Right hindlimb (tissue), 1 donor: ENCODE results near the gene HIRIP3.
A peak's percentile ranks its signal among the peaks of the same experiment; 100 is the strongest.
"Not testable (repeated sequence)": the region's sequence is repeated elsewhere in the genome, so short reads cannot be mapped to it uniquely, and the experiment has no call there.

Experiments used
- DNase-seq: peaks from one replicate; pipeline ENCODE4 v3.0.0-alpha.2; 2018

The HIRIP3 gene

DNA sequence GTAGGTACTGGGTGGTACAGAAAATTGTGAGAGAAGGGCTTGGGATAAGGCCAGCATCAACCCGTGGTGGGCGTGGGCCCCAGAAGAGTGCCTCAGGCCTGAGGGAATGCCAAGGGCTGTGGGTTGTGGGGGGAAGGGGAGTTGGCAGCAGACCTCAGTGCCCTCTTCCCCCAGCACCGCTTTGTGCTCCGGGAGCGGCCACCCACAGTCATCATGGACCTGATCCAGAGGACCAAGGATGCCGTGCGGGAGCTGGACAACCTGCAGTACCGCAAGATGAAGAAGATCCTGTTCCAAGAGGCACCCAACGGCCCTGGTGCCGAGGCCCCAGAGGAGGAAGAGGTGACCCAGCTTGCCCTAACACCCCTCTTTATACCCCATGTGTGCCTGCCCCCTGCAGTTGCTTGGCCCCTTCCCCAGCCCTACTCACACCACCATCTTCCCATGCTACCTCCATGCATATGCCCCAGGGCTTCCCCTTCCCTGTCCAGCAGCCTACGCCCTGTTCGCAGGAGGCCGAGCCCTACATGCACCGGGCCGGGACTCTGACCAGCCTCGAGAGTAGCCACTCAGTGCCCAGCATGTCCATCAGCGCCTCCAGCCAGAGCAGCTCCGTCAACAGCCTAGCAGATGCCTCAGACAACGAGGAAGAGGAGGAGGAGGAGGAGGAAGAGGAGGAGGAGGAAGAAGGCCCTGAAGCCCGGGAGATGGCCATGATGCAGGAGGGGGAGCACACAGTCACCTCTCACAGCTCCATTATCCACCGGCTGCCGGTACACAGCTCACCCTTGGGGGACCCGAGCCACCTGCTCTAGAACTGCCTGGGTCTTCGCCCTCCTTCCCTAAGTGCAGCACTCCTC is 12.6 kb downstream of the HIRIP3 start:
- DNase-seq: no peak

DNA sequence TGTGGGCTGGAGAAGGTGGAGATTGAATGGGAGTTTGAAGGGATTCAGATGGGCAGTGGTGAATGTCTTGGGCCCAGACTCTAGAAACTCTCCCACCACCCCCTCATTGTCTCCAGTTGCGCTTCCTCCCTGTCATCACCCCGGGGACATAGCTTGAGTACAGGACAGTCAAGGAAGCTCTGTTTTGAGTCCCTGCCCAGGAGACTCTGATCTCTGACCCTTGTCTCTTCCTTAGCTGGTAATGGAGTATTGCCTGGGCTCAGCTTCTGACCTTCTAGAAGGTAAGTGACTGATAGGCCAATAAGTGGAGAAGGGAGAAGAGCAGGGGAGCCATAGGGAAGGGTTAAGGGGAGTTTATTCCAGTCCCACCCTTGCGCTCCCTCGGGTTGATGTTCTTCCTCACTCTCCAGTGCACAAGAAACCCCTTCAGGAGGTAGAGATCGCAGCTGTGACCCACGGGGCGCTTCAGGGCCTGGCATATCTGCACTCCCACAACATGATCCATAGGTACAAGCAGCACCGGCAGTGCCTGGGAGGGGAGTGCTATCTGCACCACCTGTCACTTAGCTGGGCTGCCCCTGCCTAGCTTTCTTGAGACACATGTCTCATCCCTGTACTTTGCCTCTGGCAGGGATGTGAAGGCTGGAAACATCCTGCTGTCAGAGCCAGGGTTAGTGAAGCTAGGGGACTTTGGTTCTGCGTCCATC is 16.7 kb downstream of the HIRIP3 start:
- no peak for DNase-seq

DNA sequence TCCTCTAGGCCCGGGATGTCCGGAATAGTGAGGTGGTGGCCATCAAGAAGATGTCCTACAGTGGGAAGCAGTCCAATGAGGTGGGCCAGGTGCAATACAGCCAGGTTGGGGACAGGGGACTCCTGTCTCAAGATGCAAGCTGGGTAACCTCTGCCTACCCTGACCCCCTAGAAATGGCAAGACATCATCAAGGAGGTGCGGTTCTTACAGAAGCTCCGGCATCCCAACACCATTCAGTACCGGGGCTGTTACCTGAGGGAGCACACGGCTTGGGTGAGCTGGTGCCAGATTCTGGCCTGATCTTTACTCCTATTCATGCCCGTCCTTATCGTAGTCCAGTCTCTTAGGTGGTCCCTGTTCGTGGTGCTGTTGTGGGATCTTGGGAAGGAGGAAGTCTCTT is 17.3 kb downstream of the HIRIP3 start:
- no peak for DNase-seq

DNA sequence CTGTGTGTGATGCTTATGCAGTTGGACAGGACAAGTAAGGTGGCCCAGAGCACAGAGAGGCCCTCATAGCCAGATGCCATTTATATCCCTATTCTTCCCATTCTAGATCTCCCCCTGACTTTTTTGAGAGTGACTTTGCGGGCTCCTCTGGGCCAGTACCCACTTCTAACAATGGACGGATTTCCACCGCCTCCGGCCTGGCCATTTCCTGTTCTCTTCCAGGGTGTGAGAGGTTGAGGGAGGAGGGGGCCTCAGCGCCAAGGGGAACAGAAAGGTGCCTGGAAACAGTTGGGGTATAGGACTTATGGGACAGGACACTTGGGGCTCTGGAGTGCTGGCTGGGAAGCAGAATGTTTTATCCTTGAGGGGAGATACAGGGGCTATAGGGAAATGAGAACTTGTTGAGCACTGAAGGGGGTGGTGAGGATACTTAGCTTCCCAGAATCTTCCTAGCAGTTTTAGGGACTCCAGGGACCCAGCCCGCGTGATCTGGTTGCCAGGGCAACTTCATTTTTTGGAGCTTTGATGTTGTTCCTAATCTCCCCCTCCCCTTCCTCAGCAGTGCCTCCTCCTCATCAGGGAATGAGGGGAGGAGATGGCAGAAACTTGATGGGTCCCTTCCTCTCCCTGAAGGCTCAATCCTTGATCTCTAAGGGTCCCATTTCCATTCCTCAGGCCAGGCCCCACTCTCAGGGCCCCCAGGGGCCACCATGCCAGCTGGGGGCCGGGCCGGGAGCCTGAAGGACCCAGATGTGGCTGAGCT is 18.2 kb downstream of the HIRIP3 start:
- DNase-seq: no peak

DNA sequence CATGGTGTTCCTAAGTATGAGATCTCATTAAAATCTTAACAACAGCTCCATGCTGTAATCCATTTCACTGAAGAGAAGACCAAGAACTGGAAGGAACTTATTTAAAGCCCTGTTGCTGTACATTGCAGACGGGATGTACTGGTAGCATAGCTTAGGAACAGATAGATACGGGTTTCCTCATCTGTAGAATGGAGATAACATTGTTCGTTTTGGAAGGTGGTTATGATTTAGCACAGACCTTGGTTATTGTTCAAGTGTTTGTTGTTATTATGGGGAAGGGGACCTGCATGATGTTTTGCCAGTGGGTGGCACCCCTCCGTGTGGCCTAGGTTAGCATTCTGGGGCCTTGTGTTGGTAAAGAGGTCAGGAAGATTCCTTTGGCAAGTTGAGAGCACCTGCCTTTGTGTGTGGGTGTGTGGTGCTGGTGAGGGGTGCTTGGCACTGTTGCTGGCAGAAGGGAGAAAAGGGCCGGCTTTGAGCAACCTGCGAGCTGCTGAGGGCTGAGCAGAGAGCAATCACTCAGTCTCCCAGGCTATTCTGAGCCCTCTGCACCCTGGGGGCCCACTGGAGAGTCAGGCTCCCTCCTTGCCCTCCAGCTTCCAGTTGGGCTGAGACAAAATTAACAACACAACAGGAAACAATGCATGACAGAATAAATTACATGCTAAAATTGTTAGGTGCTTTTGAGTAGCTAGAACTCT is 19.5 kb downstream of the HIRIP3 start:
- DNase-seq: no peak

DNA sequence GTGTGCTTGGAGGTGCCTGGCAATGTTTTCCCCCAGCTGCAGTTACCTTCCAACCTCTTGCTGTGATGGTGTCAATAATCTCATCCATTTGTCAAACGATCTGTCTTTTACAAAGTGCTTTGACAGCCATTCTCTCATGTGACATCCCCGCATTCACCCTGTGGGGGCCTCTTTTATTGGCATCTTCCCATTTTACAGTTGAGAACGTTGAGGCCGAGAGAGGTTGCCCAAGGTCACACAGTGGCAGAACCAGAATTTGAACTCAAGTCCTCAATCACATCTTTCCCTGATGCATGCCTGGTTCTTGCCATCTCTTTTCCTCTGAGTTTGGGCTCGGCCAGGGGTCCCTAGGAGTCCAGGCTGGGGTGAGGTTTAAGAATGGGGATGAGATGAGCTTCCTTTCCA is 20.3 kb downstream of the HIRIP3 start:
- DNase-seq: no peak

DNA sequence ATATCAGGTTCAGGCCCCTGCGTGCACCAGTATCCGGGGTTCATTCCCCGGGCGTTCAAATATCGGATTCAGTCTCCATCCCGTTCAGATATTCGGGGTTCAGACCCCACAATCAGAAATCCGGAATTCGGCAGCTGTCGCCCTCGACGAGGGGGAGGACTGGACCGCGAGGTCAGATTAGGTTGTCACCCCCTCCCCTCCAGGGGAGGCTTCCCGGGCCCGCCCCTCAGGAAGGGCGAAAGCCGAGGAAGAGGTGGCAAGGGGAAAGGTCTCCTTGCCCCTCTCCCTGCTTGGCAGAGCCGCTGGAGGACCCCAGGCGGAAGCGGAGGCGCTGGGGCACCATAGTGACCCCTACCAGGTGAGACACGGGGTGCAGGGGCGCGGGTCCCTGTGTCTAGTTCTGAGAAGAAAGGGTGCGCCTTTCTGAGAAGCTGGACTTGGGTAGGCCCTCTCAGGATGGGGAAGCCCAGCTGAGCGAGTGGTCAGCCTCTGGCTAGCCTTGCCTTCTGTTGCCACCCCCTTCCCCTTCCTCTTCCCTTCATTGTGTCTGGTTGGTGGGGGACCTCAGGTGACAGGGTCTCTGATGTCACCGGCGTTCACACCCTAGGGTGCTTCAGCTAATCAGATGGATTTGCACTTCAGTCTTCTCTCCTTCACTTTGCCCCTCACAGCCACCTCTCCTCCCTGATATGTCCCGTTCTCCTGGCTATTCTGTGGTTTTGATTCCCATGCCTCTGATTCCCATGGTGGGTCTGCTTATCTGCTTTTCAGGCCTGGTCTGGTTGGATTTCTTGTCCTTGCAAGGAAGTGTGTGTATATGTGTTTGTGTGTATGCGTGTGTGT is 20.9 kb downstream of the HIRIP3 start:
- DNase-seq: no peak

DNA sequence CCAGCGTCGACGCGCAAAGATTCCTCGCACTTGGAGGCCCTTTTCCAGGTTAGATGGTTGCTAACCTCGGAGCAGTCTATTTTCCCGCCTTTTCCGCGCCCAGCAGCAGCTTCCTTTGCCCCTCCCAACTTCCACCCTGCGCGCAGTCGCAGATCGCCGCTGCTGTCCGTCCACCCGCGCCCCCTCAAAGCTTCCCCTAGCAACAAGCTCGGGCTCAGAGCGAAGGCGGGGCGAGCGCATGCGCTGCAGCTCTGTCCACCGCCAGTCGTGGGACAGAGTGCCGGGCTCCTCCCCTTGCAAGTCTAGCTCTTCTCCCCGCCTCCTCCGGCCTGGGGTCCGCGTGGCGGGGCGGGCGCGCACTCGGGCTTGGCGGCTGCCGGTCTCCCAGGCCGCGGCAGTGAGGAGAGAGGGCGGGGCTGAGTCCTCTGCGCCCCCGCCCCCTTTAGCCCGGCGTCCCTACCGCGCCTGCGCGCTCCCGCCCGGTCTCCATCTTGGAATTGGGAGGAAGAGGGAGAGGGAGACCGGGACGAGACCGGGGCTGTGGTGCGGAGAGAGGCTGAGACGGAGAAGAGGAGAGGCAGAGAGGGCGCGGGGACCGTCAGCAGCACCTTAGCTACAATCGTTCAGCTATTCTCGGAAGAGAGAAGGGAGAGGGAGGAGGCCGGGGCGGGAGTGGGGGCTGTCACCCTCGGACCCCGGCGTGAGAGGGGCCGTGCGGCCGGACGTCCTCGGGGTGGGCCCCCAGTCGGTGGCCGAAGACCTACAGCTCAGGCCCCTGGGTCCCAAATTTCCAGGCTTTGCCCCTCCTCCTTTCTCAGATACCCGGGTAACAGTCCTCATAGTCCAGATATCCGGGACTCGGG is 21.8 kb downstream of the HIRIP3 start, which contains the start of gene TAOK2:
Gene TAOK2 (plus strand): TSS at position 485 of the 863 bp plus-strand sequence. CDS start 3,905 bp downstream, outside the sequence.
- DNase-seq: peak; percentile 100

DNA sequence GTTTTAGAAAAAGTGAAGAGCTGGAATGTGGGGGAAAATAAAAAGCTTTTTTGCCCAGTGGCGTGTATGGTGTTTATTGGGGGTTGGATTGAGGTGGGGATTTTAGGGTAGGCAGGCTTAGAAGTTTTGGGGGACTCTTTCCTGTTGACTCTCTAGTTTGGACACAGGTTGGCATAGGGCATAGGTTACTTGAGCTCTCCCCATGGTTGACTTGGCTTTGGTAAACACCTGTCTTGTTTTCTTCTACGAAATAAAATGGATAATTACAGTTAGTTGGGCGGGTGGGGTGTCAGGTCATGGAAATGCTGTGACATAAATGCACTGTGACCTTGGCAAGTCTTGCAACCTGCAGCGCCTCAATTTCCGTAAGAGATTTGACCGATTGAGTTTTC is 22.4 kb downstream of the HIRIP3 start:
- DNase-seq: no peak

DNA sequence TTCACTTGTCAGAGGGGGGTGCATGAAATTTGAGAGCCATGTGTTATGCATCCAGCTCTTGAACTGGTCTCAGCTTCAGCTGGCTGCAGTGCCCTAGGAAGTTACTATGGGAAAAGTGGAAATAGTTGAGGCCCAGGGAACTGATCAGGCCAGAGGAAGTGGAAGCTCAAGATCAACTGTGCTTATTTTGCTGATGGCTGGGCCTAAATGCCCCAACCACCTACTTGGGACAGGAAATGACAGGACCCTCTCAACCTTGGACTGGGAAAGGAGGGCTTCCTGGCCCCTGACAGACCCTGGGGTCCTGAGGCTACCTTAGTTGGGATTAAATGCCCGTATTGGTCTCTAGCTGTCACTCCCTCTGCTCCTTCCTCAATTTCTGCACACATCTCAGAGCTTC is 22.9 kb downstream of the HIRIP3 start:
- no peak for DNase-seq

DNA sequence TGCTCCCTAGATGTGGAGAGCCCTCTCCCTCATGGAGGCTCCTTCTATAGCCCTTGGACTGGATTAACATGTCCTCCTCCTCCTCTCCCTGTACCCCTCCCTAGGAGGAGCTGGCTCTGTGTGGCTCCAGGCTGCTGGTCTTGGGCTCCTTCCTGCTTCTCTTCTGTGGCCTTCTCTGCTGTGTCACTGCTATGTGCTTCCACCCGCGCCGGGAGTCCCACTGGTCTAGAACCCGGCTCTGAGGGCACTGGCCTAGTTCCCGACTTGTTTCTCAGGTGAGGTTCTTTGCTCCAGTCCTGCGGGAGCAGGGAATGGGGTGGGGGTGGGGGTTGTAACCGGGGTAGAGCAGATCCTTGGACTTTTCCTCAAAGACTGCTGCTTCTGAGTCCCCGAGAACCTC is 24.1 kb downstream of the HIRIP3 start:
- no peak for DNase-seq

DNA sequence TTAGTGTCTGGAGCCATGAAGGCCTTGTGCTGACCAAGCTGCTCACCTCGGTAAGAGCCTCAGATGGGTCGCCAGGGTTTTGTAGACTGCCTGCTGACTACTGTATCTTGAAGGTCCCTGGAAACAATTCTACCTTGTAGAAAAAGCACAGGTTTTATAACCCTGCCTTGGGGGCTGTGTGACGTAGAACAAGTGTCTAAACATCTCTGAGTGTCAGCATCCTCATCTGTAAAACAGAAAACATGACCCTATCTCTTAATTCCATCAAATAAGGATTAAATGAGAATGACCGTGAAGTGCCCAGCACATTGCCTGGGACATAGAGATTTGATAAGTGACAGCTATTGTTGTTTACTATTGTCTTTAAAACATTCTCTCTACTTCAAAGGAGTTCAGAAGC is 27.2 kb downstream of the HIRIP3 start:
- DNase-seq: no peak

DNA sequence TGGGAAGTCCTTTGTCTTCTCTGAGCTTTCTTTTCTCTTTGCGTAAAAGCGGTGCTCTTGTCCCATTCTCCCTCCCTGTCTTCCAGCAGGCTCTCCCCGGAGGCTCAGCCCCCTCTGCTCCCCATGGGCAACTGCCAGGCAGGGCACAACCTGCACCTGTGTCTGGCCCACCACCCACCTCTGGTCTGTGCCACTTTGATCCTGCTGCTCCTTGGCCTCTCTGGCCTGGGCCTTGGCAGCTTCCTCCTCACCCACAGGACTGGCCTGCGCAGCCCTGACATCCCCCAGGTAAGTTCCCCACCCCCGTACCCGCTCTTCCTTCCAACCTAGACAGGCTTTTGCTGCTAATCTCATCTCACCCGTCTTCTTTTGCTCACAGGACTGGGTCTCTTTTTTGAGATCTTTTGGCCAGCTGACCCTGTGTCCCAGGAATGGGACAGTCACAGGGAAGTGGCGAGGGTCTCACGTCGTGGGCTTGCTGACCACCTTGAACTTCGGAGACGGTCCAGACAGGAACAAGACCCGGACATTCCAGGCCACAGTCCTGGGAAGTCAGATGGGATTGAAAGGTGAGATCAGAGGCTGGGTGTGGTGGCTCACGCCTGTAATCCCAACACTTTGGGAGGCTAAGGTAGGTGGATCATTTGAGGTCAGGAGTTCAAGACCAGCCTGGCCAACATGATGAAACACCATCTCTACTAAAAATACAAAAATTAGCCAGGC is 32.2 kb downstream of the HIRIP3 start:
- DNase-seq: no peak

DNA sequence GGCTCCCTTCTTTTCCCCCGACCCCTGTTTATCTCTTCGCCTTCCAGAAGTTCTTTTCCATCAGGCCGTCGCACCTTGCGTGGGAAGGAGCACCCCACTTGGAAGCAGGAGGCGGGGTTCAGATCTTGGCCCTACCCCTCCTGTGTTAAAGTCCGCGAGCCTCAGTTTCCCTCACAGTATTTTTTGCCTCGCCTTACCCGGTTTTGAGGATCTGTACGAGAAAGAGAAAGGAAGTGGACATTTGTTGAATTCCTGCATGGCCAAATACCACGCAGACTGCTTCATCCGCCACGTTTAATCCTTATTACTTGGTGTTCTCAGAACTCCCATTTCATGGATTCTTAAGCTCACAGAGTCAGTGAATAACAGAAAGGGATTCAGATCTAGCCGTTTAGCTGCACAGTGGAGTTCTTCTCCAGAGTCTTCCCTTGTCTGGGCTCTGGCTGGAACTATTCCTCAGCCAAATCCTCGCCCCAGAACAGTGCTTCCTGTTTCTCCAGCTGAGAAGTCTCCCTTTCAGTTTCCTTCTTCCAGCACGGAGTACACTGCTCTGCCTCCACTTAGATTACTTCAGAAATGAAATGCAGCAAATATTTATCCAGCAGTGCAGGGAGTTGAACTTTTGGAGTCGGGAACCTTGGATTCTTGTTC is 32.9 kb downstream of the HIRIP3 start:
- DNase-seq: peak; percentile 51

DNA sequence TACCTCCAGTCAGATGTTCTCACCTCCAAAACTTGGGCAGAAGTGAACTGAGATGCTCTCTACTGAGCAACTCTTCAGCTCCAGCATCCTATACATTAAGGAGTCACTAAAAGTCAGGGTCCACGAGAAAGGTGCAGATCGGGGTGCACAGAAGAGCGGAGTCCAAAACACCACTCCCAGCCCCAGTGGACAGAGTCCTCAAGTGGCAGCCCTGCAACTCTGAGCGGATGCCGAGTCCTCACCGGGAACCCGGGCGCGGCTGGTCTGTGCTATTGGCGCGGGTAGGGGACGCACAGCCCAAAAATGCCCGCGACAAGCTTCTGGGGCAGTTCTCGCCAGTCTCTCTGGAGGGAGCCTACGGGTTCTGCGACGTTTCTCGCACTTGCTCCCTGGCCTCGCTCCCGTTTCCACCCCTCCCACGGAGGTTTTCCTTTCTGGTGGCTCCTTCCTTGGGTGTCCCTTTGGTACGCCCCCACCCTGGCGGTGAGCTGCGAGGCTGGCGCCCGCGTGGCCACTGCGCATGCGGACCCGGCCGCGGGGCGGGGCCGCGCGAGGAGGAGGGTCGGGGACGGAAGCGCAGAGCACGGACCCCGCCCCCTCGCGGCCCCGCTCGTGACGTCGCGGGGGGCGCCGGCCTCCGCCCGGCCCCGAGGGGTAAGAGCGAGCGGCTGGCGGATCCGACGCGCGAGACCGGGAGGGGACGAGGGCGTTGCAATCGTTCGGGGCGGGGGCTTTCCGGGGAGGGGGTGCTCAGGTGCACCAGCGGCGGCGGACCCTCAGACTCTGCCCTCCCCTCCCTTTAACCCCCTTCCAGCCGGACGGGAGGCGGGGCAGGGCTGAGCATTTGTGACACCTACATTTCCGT is 33.7 kb downstream of the HIRIP3 start, which contains the start of gene TMEM219:
Gene TMEM219 (plus strand): TSS at position 601 of the 865 bp plus-strand sequence. CDS start 1,065 bp downstream, outside the sequence.
- DNase-seq: peak; percentile 95

DNA sequence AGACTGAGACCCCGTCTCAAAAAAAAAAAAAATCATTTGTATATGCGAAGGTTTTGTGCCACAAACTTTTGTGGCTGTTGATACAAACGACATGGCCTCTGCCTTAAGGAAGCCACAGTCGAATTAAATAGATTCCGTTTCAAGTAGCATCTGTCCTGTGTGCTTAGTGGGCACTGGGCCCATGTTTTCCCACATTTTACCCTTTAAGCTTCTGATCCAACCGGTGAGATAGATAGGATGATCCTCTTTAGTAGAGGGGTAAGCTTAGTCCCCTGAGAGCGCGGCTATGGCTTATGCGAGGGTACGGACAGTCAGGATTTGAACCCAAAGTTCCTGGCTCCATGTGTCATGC is 34.3 kb downstream of the HIRIP3 start:
- DNase-seq: no peak

DNA sequence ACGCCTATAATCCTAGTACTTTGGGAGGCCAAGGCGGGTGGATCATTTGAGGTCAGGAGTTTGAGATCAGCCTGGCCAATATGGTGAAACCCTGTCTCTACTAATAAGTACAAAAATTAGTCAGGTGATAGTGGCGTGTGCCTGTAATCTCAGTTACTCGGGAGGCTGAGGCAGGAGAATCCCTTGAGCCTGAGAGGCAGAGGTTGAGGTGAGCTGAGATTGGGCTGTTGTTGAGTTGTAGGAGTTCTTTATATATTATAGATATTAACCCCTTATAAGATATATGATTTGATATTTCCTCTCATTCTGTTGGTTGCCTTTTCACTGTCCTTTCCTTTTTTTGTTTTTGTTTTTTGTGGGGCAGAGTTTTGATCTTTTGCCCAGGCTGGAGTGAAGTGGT is 35.6 kb downstream of the HIRIP3 start:
- not testable (repeated sequence) for DNase-seq

DNA sequence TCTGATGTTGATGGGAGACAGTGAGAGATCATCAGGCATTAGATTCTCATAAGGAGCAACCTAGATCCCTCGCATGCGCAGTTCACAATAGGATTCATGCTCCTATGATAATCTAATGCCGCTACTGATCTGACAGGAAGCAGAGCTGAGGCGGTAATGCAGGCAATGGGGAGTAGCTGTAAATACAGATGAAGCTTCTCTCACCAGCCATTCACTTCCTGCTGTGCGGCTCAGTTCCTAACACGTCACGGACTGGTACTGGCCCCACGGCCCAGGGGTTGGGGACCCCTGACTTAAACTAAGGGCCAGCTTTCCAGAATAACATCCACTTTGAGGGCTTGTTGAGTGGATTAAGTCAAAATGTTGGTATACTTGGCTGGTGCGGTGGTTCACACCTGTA is 36.1 kb downstream of the HIRIP3 start:
- DNase-seq: no peak

DNA sequence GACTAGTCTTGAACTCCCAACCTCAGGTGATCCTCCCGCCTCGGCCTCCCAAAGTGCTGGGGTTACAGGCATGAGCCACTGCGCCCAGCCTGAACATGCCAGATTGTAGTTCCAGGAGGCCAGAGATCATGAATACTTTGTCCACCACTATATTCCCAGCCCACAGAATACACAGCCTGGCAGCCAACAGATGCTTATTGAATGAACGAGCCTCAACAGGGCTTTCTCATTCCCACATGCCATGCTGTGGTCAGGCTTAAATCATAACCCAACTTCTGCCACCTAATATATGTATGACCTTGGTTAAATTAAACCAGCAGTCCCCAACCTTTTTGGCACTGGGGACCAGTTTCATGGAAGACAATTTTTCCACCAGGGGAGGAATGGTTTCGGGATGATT is 36.7 kb downstream of the HIRIP3 start:
- DNase-seq: no peak
